Activated CD8-positive, alpha-beta memory T cell treated with anti-CD3 and anti-CD28 coated beads for 36 hours (primary cell): ENCODE data around the gene CPLX4. TPM values are rescaled to one million over a fixed set of nuclear protein-coding genes. Genes with fewer than 3 reads are reported as not detected.

ENCODE experiments used
- CTCF ChIA-PET: fragments of 350-600 bp; sonication (Branson Sonifier 250); formaldehyde crosslinking; loops from one replicate; lab custom pipeline; 2021; ENCODE audit warnings: antibody characterized with exemption; lab: Charles Lee
- POLR2A ChIA-PET: fragments of 350-600 bp; sonication (Branson Sonifier 250); formaldehyde crosslinking; loops from one replicate; lab custom pipeline; 2021; ENCODE audit warnings: antibody characterized with exemption; lab: Charles Lee
- total RNA-seq, 2 experiments: library from RNA; stranded (reverse); gene quantifications; one replicate each; pipeline ENCODE4 v1.2.3, GENCODE V29; 2021

CPLX4 gene
- total RNA-seq = not detected

- ChIA-PET POLR2A (no interaction called here), CTCF (interaction anchor here (1.4 to 3.0 kb wide), 2 partner anchors 10 to 84 kb away, joined by 4 to 12 read pairs; no protein-coding TSS in a partner anchor)
Observed at GRCh38 chr18:59318460-59319050, at the start of gene CPLX4. TSS of gene CPLX4 (minus strand) at chr18:59318649. CDS start at chr18:59318462, 187 bp downstream.

- POLR2A ChIA-PET = no interaction called here
- CTCF ChIA-PET = interaction anchor here (1.3 kb wide), 1 partner anchor 42 kb away, joined by 3 read pairs; no protein-coding TSS in a partner anchor
Observed at GRCh38 chr18:59360381-59360780, 41.9 kb upstream of the CPLX4 start.

GRCh38 chr18:59359576-59359952, 41.1 kb upstream of the CPLX4 start:
- ChIA-PET CTCF (no interaction called here), POLR2A (interaction anchor here (1.0 to 2.1 kb wide), 3 partner anchors 20 to 219 kb away, joined by 4 to 7 read pairs (median 5); no protein-coding TSS in a partner anchor)

- POLR2A ChIA-PET = interaction anchor here (1.0 to 2.1 kb wide), 3 partner anchors 19 to 218 kb away, joined by 4 to 7 read pairs (median 5); no protein-coding TSS in a partner anchor
- CTCF ChIA-PET = no interaction called here
Observed at GRCh38 chr18:59358712-59359575, 40.5 kb upstream of the CPLX4 start, which contains the start of gene LMAN1. TSS of gene LMAN1 (minus strand) at chr18:59359265. CDS start at chr18:59359244, 21 bp downstream.

- ChIA-PET POLR2A (interaction anchor here (0.5 to 2.1 kb wide), 4 partner anchors 11 to 35 kb away, joined by 3 to 7 read pairs (median 3); no protein-coding TSS in a partner anchor), CTCF (no interaction called here)
Observed at GRCh38 chr18:59358414-59358711, 39.9 kb upstream of the CPLX4 start.

GRCh38 chr18:59357928-59358327, 39.5 kb upstream of the CPLX4 start:
- ChIA-PET CTCF (no interaction called here), POLR2A (interaction anchor here (0.5 to 2.1 kb wide), 4 partner anchors 11 to 35 kb away, joined by 3 to 7 read pairs (median 3); no protein-coding TSS in a partner anchor)

GRCh38 chr18:59354731-59355130, 36.3 kb upstream of the CPLX4 start:
- ChIA-PET CTCF (interaction anchor here (1.2 kb wide), 1 partner anchor 47 kb away, joined by 6 read pairs; no protein-coding TSS in a partner anchor), POLR2A (no interaction called here)

GRCh38 chr18:59353079-59353680, 34.7 kb upstream of the CPLX4 start:
- POLR2A ChIA-PET = no interaction called here
- CTCF ChIA-PET = interaction anchor here (1.4 kb wide), 1 partner anchor 49 kb away, joined by 5 read pairs; no protein-coding TSS in a partner anchor

- POLR2A ChIA-PET = no interaction called here
Observed at GRCh38 chr18:59352250-59352855, 33.9 kb upstream of the CPLX4 start.

GRCh38 chr18:59345556-59345955, 27.1 kb upstream of the CPLX4 start:
- POLR2A ChIA-PET = interaction anchor here (0.6 to 0.9 kb wide), 3 partner anchors 10 to 204 kb away, joined by 3 to 4 read pairs (median 4); no protein-coding TSS in a partner anchor
- CTCF ChIA-PET = interaction anchor here (0.6 kb wide), 1 partner anchor 12 kb away, joined by 3 read pairs; no protein-coding TSS in a partner anchor

More at GRCh38 chr18:59352250-59352855, 33.9 kb upstream of the CPLX4 start:
- CTCF ChIA-PET = interaction anchor here (0.9 to 1.9 kb wide), 3 partner anchors 37 to 50 kb away, joined by 3 to 7 read pairs (median 5); no protein-coding TSS in a partner anchor

- CTCF ChIA-PET = interaction anchor here (0.6 kb wide), 1 partner anchor 11 kb away, joined by 3 read pairs; no protein-coding TSS in a partner anchor
- POLR2A ChIA-PET = interaction anchor here (0.6 kb wide), 1 partner anchor 204 kb away, joined by 4 read pairs; no protein-coding TSS in a partner anchor
Observed at GRCh38 chr18:59344996-59345395, 26.5 kb upstream of the CPLX4 start.

- ChIA-PET POLR2A (no interaction called here), CTCF (no interaction called here)
Observed at GRCh38 chr18:59343926-59344325, 25.5 kb upstream of the CPLX4 start.

GRCh38 chr18:59340817-59341216, 22.4 kb upstream of the CPLX4 start:
- POLR2A ChIA-PET = interaction anchor here (2.1 kb wide), 1 partner anchor 18 kb away, joined by 7 read pairs; the partner anchor contains the start of gene LMAN1
- CTCF ChIA-PET = no interaction called here

GRCh38 chr18:59340312-59340711, 21.9 kb upstream of the CPLX4 start:
- CTCF ChIA-PET = no interaction called here
- POLR2A ChIA-PET = interaction anchor here (2.1 kb wide), 1 partner anchor 18 kb away, joined by 7 read pairs; the partner anchor contains the start of gene LMAN1

- ChIA-PET CTCF (interaction anchor here (1.3 kb wide), 1 partner anchor 18 kb away, joined by 3 read pairs; no protein-coding TSS in a partner anchor), POLR2A (no interaction called here)
Observed at GRCh38 chr18:59332986-59333385, 14.5 kb upstream of the CPLX4 start.

- ChIA-PET POLR2A (no interaction called here), CTCF (no interaction called here)
Observed at GRCh38 chr18:59328683-59329082, 10.2 kb upstream of the CPLX4 start.

GRCh38 chr18:59325965-59326364, 7.5 kb upstream of the CPLX4 start:
- ChIA-PET CTCF (interaction anchor here (1.0 to 1.6 kb wide), 2 partner anchors 12 to 18 kb away, joined by 3 read pairs; no protein-coding TSS in a partner anchor), POLR2A (no interaction called here)

GRCh38 chr18:59324623-59324971, 6.1 kb upstream of the CPLX4 start:
- ChIA-PET CTCF (no interaction called here), POLR2A (no interaction called here)
